T-helper 1 cell treated with Interleukin-12 subunit alpha and Interleukin-12 subunit beta and Interleukin-4 antibody, amounts not matched to agents 30 ng/mL and 1 ng/mL, for 36 hours (primary cell): ENCODE results near the gene SP140. TPM values are rescaled to one million over a fixed set of nuclear protein-coding genes. Genes with fewer than 3 reads are reported as not detected.

Source experiments
- intact Hi-C: fragments of 100-400 bp; cut with micrococcal nuclease; formaldehyde crosslinking; loops from one replicate; pipeline ENCODE4 v1.15.1; 2024
- total RNA-seq: library from RNA; stranded (reverse); gene quantifications from 2 replicates; pipeline ENCODE4 v1.2.3, GENCODE V29; 2022

SP140 gene
- 108 and 111 TPM in 2 replicates for total RNA-seq

DNA sequence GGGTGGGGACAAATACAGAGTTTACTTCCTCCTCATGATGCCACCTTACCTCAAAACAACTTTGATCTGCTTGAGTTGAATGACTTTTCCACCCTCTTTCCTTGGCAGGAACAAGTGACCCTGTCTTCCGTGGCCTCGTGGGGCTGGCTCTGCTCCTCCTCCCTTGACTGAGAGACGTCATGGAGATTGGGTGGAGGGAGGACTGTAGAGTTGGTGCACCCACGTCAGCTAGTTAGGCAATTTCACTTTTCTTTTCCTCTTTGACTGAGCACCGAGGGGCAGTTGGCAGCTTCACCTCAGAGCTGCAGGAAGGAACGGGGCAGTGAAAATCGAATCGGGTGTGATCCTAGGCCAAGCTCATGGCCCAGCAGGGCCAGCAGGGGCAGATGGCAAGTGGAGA is at the start of gene SP140:
SP140 (plus strand) TSS at position 251 of the 400 bp plus-strand sequence; CDS start at position 360, 109 bp downstream.
- intact Hi-C loops, result loop anchor here (1.0 to 10.0 kb wide), 9 partner anchors 10 to 569 kb away; partner anchors contain the start of genes SP100 and SP140L

DNA sequence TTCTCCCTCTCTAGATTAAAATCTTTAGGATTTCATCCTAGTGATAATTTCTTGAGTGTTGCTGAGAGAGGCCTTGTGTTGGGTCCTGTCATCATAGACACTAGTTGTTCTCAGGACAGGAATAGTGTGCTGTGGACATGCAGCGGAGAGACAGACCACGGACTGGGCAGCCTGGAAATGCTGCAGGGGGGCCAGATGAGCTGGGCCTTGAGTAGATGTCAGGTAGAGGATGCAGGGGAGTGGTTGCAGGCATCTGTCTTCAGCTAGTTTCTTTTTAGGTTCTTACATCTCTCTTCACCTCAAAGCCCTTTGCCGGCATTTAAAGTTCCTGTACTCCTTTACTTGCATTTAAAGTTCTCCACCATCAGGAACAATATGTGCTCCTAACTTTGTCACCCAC is 48.5 kb upstream of the SP140 start:
- intact Hi-C loops, result no loop called here

DNA sequence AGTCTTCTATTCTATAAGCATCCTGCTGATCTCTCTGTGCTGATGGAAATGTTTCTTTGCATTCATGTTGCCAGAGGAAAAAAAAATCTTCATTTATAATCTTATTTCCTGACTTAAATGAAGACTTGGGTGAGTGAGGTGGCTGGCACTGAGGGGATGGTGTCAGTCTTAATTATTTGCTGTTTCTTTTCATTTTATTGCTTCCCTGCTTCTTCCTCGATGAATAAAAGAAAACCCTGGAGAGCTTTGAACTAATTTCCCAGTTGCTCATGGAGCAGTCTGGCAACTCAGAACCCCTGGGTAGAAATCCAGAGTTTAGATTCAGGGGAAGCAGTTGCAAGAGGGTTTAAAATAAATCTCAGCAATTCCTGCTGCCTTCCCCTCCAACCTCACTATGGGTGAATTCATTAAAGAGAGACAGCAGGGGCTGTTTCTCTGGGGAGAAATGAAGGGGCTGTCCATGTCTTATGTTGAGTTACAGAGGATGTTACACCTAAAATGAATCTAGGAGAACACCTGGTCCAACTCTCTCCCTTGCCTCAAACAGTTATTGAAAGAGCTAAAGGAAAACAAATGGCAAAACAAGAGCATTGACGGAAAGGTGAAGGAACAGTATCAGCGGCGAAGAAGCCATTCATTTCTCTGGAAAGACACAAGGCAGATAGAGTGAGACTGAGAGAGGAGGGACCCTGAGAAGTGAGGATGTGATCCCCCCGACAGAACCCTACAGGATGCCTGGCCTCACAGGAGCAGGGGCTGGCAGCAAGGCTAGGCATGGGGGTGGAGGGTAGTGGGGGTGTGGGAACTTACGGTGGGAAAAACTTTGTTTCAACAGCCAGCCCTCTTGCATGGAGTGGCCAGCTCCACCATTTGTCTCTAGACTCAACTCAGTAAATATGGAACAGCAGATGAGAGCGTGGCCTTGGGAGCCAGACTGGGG is 46.7 kb upstream of the SP140 start:
- intact Hi-C loops, result no loop called here

DNA sequence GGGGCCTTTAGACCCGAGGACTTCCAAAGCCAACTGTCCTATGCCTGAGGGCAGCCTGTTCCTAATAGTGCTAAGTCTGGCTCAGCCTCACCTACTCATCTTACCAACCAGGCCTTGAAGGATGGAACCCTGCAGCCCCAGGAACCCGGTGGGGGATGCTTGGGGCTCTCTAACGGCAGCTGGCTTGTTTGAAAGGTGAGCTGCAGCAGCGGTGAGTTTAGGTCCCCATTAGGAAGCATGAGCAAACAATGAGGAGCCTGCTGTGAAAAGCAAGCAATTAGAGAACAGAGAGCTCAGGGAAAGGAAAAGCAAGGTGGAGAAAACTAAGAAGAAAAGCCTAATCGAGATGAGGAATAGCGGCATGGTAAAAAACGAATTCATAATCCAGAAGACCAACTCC is 45.6 kb upstream of the SP140 start:
- intact Hi-C loops, result no loop called here

DNA sequence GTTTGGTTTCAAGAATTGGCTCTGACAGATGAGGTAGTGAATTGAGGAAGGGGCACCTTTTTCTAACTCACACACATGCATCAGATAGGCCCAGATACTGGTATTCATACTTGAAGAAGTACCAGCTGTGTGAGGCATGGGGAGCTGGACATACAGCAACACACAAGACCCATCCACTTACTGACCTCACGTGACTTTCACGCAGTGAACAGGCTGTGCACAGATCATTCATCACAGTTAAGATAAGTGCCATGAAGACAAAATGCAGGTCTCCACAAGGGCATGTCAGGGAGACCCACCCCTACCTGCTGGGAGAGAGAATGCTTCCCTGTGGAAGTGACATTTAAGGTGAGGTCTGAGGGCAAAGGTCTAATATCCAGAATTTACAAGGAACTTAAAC is 44.3 kb upstream of the SP140 start:
- intact Hi-C loops, result no loop called here

DNA sequence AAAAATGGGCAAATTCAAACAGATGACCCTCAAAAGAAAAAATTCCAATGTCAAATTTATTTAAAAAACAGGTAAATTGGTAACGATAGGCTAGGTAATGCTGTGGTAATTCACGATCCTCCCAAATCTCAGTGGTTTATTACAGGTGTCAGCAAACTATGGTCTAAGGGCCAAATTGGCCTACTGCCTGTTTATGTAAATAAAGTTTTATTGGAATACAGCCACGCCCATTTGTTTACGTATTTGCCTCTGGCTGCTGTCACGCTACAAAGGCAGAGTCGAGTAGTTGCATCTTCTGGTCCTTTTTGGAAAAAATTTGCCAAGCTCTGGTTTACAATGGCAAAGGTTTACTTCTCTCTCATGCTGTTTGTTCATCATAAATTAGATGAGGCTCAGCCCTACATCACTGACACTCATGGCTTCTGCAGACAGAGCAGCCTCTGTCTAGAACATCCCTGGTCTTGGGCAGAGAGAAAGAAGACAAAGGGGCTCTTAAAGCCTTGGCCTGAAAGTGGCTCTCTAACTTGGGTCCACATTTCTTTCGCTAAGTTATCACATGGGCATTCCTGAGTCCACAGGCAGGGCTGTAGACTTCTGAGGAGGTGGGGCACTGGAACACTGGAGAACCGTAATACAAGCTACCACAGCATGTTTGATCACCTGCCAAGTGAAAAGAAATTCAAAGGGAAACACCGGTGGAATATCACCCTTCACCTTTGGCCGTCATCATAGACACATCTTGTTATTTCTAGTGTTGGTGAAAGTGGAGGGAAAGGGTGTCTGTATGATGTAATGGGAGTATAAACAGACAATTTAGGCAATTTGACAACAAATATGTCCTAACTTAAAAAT is 40.6 kb upstream of the SP140 start:
- intact Hi-C loops, result no loop called here

DNA sequence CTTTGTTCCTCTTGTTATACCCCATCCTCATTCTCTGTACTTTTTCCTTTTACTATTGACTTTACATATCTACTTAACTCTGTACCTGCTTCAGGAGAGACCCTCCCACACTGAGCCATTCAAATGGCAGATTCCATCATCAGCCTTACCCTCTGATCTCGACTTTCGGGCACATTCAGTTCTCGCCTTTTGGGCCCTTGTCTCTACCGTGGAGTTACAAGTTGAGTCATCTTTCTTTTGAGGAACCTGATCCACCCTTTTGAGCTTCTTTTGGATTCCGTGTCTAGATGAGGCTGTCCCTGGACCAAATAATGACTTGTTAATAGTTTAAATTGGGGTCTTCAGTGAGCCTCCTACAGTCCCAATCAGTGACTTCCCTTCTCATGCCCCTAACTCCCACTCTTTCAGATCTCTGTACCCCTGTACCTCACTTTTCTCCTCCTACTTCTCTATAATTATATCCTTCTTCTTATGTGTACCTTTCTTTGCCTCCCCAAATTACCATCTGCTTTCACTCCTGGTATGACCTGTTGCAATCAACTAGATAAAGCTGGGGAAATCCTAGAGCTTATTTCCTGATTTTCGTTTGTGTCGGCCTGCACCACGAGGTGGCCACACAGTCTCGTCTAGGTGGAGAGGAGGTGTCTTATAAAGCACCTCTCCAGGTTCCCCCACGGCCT is 23.0 kb upstream of the SP140 start:
- intact Hi-C loops, result loop anchor here (1.0 kb wide), 1 partner anchor 409 kb away; no protein-coding TSS in a partner anchor

DNA sequence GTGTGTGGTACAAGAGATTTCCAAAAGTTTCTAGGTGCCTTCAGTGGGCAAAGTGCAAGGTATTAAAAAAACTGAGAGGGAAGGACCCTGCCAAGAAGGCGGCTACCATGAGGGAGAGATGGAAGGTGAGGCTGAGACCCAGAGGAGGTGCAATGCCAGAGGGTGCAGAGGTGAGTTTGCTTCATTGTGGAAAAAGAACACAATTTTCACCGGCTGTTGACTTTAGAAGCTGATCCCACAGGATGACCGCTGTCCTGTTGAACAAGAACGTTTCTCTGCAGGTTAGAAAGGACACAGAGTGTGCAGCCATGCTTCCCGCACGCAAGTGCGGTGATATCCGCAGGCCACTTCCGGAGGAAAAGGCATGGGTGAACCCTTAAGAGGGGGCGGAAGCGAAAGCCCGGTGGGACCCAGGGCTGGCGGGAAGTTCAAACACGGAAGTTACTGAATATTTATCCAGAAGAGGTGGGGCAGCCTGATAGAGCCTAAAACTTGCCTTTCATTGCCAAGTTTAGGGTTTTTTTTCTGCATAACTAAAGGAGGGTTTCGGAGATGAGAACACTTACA is 22.3 kb upstream of the SP140 start:
- intact Hi-C loops, result no loop called here

DNA sequence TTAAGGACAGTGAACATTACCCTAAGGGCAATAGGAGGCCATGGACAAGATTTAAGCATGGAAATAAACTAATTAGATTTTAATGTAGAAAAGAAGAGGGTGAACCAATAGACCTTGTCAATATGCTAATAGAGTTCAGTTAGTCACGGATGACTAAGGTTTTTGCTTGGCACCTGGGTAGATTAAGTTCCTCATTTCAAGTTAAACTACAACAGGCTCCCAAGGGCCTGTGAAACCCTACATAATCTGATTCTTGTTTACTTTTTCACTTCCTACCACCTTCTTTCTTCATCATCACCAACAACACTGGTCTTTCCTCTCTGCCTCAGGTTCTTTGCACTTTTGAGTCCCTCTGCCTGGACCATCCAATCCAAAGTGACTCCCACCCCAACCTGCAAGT is 20.5 kb upstream of the SP140 start:
- intact Hi-C loops, result no loop called here

DNA sequence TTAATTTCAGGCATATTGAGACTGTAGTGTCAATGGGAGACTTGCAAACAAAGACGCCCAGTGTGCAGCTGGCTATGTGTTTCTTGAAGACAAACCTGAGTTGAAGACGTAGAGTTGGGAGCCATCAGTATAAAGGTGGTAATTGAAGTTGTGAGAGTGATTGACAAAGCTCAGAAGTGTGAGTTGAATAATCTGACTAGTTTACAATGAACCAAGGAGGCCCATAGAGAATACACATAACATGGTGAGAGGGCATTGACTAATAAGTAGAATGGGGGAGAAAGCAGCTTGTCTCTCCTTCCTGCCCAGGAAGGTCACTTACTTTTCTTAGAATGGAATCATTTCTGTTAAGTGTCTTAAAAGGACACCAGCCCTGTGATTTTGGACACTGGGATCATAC is 19.8 kb upstream of the SP140 start:
- intact Hi-C loops, result no loop called here

DNA sequence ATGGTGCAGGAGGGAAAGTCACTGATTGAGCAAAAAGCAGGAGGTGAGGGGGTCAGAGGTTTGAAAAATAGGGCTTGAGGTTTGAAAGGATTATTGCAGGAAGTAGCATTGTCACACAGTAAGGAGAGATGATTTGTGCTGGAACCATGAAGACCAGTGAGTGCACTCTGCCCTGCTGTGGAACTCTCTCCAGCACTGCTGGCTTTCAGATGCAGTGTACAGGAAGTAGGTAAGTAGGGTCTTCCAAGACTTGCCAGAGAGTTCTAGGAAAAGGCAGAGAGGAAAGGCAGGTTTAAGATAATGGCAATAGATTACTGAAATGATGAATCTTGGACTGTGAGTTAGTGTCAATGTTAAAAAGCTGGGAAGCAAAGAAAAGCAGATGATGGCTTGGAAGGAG is 17.0 kb upstream of the SP140 start:
- intact Hi-C loops, result no loop called here

DNA sequence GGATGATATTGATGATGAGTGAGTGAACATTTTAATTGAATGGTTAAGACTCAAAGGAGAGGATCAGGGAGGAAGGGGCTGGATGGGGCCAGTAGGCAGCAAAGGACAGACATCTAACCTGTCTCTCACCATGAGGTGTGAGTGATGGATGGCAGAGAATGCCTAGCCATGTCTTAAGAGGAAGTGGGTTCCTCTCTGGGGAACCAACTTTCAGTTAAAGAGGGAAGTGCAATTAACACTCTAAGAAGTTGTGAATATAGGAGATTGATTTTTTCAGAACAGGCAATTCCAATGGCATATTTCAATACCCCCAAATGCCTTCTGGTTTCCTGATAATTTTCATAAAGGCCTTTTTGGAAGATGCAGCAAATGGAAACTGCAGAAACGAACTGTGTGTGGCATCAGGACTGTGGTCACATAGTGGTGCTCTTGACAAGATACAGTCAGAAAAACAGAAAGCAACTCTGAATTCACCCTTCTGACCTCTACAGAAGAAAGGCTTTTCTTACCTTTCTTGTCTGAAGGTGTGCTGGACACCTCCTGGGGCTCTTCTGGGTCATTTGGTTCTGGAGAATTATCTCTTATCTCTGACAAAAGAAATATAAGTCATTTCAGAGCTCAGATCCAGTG is 16.0 kb upstream of the SP140 start:
- intact Hi-C loops, result no loop called here

DNA sequence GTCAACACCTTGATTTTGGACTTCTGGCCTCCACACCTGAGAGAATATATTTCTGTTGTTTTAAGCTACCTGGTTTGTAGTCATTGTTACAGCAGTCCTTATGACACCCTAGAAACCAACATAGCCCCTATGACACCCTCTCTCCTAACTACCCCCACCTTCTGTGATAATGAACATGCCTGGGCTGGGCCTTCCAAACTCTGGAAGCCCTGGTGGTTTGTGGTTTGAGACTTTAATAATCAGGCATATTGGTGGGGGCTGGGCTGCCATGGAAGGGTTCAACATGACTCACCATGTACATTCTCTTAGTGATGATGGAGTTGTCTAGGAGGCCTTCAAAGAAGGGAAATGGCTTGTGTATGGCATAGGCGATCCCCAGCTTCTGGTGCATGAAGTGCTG is 9.0 kb upstream of the SP140 start:
- intact Hi-C loops, result loop anchor here (5.0 kb wide), 1 partner anchor 149 kb away; the partner anchor contains the start of gene SLC16A14

DNA sequence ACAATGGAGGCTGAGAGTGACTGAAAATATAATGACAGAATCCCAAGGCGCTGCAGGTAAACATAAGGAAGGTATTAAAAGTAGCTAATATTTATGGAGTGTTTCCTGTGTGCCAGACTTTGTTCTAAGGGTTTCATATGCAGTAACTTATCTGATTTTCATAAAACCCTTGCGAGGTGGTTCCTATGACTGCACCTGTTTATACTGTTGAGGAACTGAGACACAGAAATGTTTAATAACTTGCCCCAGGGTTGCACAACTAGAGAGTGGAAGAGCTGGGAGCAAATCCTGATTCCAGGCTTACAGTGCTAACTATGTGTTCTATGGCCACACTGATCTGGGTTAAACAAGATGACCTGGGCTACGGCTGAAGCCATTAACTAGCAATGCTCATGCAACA is 8.1 kb upstream of the SP140 start:
- intact Hi-C loops, result loop anchor here (5.0 kb wide), 1 partner anchor 150 kb away; the partner anchor contains the start of gene SLC16A14

DNA sequence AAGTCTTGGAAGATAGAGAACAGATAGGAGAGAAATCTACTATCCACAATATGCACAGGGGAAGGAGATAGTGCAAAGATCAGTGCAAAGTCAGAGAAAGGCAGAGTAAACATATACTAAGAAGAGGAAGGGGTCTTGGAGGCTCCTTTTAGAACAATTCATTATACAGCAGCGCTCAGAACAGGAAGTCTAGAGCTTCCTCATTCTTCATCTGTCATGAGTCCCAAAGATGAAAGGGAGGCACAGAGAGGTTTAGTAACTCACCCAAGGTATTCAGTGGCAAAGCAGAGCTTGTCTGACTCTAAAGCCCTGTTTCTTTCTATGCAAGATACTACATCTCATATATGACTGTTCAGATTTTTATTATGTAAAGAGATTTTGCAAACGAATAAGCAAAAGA is 7.1 kb upstream of the SP140 start:
- intact Hi-C loops, result loop anchor here (1.0 to 5.0 kb wide), 8 partner anchors 8 to 838 kb away; partner anchors contain the start of genes PSMD1, SLC16A14 and SP140L

DNA sequence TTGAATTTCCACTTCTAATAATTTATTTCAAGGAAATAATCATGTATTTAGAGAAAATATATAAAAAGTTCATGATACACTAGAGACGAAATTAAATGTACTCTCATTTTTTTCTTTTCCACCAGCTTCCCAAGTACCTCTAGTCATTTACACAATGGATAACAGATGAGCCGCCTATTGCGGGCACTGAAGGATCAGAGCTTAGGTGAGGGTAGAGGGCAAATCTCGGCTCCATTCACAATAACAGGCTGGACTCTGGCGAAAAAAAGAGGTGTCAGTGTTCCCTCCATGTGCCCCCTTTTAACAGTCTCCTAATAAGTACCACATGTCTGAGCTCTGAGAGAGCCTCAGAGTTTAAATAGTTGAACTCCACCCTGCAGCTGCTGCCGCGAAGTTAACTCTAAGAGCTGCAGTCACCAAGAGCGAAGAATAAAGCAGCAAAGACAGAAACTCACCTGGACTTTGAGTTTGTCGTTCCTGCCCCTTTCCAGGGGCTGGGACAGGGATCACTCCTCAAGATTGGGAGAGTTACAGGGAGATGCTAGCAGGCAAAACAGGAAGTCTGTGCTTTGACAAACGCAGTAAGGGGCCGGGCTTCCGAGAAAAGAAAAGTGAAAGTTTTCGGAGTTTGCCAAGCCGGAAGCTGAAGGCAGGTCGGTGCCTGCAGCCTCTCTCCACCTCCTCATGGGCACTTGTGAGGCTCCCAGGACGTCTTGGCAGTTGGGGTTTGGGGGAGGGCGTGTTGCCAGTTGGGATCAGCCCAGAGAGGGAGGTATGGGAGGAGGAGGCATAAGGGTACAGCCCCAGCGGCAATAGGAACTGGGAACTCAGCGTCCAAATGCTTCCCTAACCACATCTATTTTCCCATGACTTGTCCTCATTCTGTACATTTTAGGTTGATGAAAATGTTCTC is 5.9 kb upstream of the SP140 start, which contains the start of gene SP110:
SP110 (minus strand) TSS at position 566 of the 913 bp plus-strand sequence. CDS start 3,057 bp downstream, outside the sequence.
- intact Hi-C loops, result loop anchor here (1.0 to 10.0 kb wide), 10 partner anchors 35 to 837 kb away; partner anchors contain the start of genes PSMD1, SLC16A14 and SP100

DNA sequence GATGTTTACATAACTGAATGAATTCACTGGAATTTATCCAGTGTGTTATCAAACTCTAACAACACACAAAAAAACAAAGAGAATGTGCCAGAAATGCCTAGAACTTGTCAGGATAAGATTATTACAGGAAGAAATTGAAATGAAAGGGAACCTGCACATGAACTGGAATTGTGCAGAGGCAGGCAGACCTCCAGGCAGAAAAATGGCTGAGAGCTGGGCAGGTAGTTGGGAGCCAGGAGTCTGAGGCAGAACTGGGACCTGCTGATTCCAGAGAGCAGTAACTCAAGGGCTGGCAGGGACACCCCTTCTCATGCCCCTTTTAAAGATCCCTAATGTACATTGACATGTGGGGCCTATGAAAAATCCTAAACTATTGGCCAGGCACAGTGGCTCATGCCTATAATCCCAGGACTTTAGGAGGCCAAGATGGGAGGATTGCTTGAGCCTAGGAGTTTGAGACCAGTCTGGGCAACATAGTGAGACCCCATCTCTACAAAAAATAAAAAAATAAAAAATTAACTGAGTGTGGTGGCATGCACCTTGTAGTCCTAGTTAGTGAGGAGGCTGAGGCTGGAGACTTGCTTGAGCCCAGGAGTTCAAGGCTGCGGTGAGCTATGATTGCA is 5.1 kb upstream of the SP140 start:
- intact Hi-C loops, result loop anchor here (1.0 to 10.0 kb wide), 3 partner anchors 191 to 224 kb away; partner anchors contain the start of gene SP100

DNA sequence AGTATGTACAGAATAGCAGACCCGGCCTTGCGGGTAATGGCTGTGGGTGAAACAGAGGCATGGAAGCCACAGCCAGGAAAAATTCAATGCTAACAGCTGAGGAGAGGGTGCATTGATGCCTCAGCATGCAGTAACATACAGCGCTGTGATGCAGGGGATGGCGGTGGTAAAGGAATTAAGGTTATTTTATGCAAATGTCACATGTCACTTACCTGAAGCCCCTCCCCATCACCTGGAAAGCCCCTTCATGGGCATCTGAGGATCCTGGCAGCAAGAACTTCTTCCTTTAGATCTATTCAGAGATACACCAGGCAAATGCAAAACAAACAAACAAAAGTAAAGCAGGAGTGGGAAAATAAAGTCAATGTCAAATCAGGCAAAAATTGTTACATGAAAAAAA is 4.0 kb upstream of the SP140 start:
- intact Hi-C loops, result loop anchor here (10.0 kb wide), 1 partner anchor 223 kb away; no protein-coding TSS in a partner anchor
